CD4-positive, alpha-beta T cell treated with Interleukin-21 for 1 hour (primary cell): ENCODE measurements around the gene OBI1.
"Not testable (repeated sequence)": the region's sequence is repeated elsewhere in the genome, so short reads cannot be mapped to it uniquely, and the experiment has no call there.

ENCODE experiments used
- DNase-seq: peaks from one replicate; pipeline ENCODE4 v3.0.0-alpha.2; 2020

Gene OBI1

GRCh38 chr13:78649997-78650716 lies 8.8 kb downstream of the OBI1 start:
- no peak for DNase-seq

GRCh38 chr13:78647109-78647678 lies 11.8 kb downstream of the OBI1 start:
- not testable (repeated sequence) for DNase-seq

- DNase-seq, result no peak
Measured at GRCh38 chr13:78638216-78638615, 20.7 kb downstream of the OBI1 start.

- no peak for DNase-seq
Measured at GRCh38 chr13:78636495-78636894, 22.5 kb downstream of the OBI1 start.

- no peak for DNase-seq
Measured at GRCh38 chr13:78632996-78633395, 26.0 kb downstream of the OBI1 start.

GRCh38 chr13:78631077-78631476 lies 27.9 kb downstream of the OBI1 start:
- no peak for DNase-seq

GRCh38 chr13:78630511-78630910 lies 28.4 kb downstream of the OBI1 start:
- DNase-seq, result no peak

- no peak for DNase-seq
Measured at GRCh38 chr13:78625384-78625783, 33.6 kb downstream of the OBI1 start.

- DNase-seq, result no peak
Measured at GRCh38 chr13:78623132-78623531, 35.8 kb downstream of the OBI1 start.

GRCh38 chr13:78620936-78621470 lies 38.0 kb downstream of the OBI1 start:
- DNase-seq, result no peak

- DNase-seq, result no peak
Measured at GRCh38 chr13:78618411-78618810, 40.5 kb downstream of the OBI1 start.

GRCh38 chr13:78611040-78611439 lies 47.9 kb downstream of the OBI1 start:
- DNase-seq, result no peak

- no peak for DNase-seq
Measured at GRCh38 chr13:78610381-78610883, 48.5 kb downstream of the OBI1 start.

- DNase-seq, result no peak
Measured at GRCh38 chr13:78609464-78610205, 49.3 kb downstream of the OBI1 start.

- no peak for DNase-seq
Measured at GRCh38 chr13:78608688-78609463, 50.1 kb downstream of the OBI1 start.

GRCh38 chr13:78608252-78608687 lies 50.7 kb downstream of the OBI1 start:
- no peak for DNase-seq

- DNase-seq, result no peak
Measured at GRCh38 chr13:78607409-78608251, 51.3 kb downstream of the OBI1 start.

- DNase-seq, result no peak
Measured at GRCh38 chr13:78606471-78607408, 52.2 kb downstream of the OBI1 start.

GRCh38 chr13:78604782-78605611 lies 54.0 kb downstream of the OBI1 start:
- DNase-seq, result no peak
